HepG2 (cell line): ENCODE data around the gene KIF1C.

Experiments
- BRF2 ChIP-seq: sonication (generic); formaldehyde crosslinking; IDR thresholded peaks from 2 replicates; pipeline ENCODE4 v1.8.1; 2022; ENCODE audit warnings: mild to moderate bottlenecking, missing genetic modification reagents
- CTCF ChIP-seq: sonication (generic); formaldehyde crosslinking; IDR thresholded peaks from 2 replicates; pipeline ENCODE4 v1.5.0; 2020; ENCODE audit warnings: mild to moderate bottlenecking, missing genetic modification reagents, moderate library complexity
- EZH2 ChIP-seq: conservative IDR thresholded peaks from 2 replicates; pipeline ENCODE4 v1.6.1; 2012; ENCODE audit warnings: mild to moderate bottlenecking, low read depth, low read length, moderate library complexity
- HMG20B ChIP-seq: conservative IDR thresholded peaks from 2 replicates; pipeline ENCODE4 v1.6.1; 2016; ENCODE audit warnings: missing genetic modification reagents, missing compliant biosample characterization
- HNRNPL ChIP-seq: fragments of 200-400 bp; formaldehyde crosslinking; IDR thresholded peaks from 2 replicates; pipeline ENCODE4 v1.6.1; 2017; ENCODE audit warnings: mild to moderate bottlenecking, low read depth, low read length
- JUNB ChIP-seq: sonication (generic); formaldehyde crosslinking; IDR thresholded peaks from 2 replicates; pipeline ENCODE4 v1.8.0; 2022; ENCODE audit warnings: missing genetic modification reagents, mild to moderate bottlenecking, borderline replicate concordance
- LRRFIP1 ChIP-seq: sonication (generic); formaldehyde crosslinking; conservative IDR thresholded peaks from 2 replicates; pipeline ENCODE4 v1.4.0; 2020; ENCODE audit warnings: missing genetic modification reagents
- MLXIP ChIP-seq: sonication (generic); formaldehyde crosslinking; IDR thresholded peaks from 2 replicates; pipeline ENCODE4 v1.9.0; 2021; ENCODE audit warnings: missing genetic modification reagents, borderline replicate concordance
- PHF8 ChIP-seq: sonication (generic); formaldehyde crosslinking; IDR thresholded peaks from 2 replicates; pipeline ENCODE4 v1.5.0; 2020; ENCODE audit warnings: missing genetic modification reagents
- POLR2AphosphoS2 ChIP-seq: IDR thresholded peaks from 2 replicates; pipeline ENCODE4 v1.6.1; 2011; ENCODE audit warnings: low read depth, low read length, improper control_type of control experiment
- TCF7L2 ChIP-seq: IDR thresholded peaks from 2 replicates; pipeline ENCODE4 v1.6.1; 2011; ENCODE audit warnings: mild to moderate bottlenecking, low read depth, low read length, moderate library complexity
- ZNF205 ChIP-seq: IDR thresholded peaks from 2 replicates; pipeline ENCODE4 v1.6.1; 2018; ENCODE audit warnings: missing biosample characterization, missing genetic modification reagents
- ZNF570 ChIP-seq: sonication (generic); formaldehyde crosslinking; IDR thresholded peaks from 2 replicates; pipeline ENCODE4 v1.4.0; 2020; ENCODE audit warnings: mild to moderate bottlenecking, missing genetic modification reagents, borderline replicate concordance

GRCh38 chr17:5024604-5025003, 26.9 kb downstream of the KIF1C start:
- TF ChIP-seq HMG20B (CRISPR knock-in tag) (no peak), TCF7L2 (no peak), ZNF205 (CRISPR knock-in tag) (no peak), JUNB (CRISPR knock-in tag) (no peak), HNRNPL (no peak), MLXIP (CRISPR knock-in tag) (no peak), BRF2 (CRISPR knock-in tag) (no peak), CTCF (CRISPR knock-in tag) (no peak), EZH2 (no peak), POLR2AphosphoS2 (no peak), LRRFIP1 (no peak), PHF8 (CRISPR knock-in tag) (no peak), ZNF570 (CRISPR knock-in tag) (no peak)
